MV-4-11 (cell line): Measurements from ENCODE around the gene FRMD8.
"Not testable (repeated sequence)": the region's sequence is repeated elsewhere in the genome, so short reads cannot be mapped to it uniquely, and the experiment has no call there.

Source experiments
- DNase-seq: peaks from one replicate; lab custom pipeline; 2025; lab: John Stamatoyannopoulos, UW

The FRMD8 gene

DNA sequence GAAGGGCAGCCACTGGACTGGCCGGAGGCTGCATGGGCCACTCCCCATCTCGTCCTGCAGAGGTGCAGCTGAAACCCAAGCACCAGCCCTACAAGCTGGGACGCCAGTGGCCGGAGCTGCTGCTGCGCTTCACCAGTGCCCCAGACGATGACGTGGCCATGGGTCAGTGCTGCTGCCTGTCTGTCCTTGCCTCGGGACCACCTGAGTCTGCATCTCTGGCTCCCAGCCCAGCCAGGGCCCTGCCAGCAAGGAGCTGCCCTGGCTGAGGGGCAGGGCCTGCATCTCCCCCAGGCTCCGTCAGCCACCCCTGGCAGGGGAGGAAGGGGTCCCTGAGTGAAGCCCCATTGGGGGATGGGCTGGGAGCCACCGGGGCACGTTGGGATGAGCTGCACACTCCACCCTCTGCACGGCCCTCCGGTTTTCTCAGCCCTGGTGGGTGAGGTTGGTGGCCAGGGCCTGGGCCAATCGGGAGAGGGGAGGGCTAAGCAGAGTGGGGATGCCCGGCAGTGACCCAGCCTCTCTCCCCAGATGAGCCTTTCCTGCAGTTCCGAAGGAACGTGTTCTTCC lies 7.2 kb downstream of the FRMD8 start:
- DNase-seq = no peak

DNA sequence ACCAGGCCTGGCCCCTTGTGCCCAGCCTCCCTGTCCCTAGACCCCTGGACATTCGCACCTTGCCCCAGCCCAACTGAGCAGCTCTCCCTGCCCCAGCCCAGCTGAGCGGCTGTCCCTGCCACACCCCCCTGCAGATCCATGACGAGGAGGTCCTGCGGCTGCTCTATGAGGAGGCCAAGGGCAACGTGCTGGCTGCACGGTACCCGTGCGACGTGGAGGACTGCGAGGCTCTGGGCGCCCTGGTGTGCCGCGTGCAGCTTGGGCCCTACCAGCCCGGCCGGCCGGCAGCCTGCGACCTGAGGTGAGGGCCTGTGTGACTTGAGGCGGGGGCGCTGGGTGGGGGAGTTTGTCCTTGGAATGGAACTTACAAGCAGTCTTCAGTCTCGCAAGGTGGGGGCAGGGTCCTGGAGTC lies 7.7 kb downstream of the FRMD8 start:
- no peak for DNase-seq

DNA sequence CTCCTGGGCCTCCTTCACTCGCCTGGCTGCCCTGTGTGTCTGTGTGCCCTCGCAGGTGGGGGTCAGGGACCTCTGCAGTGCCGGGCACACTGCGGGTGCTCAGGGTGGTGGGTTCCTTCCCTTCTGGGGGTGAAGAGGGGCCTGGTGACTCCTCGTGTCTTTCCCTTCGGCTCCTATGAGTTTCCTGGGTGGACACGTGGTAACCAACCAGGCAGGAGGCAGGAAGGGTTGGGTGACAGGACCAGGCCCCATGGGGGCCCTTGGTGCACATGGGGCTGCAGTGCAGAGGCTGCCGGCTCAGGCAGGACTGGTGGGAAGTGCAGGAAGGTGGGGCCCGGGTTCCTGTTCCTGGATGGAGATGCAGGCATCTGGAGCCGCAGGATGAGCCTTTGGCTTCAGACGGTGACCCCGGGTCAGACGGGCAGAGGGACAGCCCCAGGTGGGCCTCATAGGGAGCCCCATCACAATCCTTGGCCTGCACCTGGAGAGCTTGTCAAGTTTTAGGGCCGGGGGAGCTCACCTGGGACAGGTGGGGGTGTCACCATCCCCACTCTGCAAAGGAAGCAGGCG lies 9.6 kb downstream of the FRMD8 start:
- DNase-seq = no peak

DNA sequence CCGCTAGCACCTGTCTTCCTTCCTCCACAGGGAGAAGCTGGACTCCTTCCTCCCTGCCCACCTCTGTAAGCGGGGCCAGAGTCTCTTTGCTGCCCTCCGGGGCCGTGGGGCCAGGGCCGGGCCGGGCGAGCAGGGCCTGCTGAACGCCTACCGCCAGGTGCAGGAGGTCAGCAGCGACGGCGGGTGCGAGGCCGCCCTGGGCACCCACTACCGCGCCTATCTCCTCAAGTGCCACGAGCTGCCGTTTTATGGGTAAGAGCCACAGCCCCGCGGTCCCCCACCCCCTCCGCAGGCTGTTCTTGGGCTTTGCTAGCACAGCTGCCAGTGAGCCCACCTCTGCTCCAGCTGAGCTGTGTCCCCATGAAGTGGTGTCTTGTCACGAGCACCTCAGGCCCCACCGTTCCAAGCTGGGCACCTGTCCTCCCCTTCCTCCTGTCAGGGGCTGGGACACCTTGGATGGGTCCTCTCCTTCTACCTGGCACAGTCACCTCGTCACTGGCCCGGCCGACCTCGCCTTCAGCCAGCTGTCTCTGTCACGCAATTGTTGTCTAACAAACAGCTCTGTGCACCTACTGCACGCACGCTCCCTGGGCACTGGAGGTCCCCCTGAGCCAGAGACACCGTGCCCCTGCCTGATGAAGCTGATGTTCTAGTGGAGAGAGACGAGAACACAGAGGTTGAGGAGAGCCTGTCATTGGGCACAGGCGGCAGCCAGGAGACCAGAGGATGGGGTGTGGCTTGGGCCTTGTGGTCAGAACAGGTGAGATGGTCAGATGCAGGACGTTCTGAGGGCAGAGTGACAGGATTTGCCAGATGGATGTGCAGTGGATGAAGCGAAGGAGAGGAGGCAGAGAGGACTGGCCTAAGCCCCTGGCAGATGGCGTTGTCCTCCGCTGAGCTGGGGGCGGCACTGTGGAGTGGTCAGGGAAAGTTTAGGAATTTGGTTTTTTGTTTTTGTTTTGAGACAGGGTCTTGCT lies 10.6 kb downstream of the FRMD8 start:
- DNase-seq = no peak

DNA sequence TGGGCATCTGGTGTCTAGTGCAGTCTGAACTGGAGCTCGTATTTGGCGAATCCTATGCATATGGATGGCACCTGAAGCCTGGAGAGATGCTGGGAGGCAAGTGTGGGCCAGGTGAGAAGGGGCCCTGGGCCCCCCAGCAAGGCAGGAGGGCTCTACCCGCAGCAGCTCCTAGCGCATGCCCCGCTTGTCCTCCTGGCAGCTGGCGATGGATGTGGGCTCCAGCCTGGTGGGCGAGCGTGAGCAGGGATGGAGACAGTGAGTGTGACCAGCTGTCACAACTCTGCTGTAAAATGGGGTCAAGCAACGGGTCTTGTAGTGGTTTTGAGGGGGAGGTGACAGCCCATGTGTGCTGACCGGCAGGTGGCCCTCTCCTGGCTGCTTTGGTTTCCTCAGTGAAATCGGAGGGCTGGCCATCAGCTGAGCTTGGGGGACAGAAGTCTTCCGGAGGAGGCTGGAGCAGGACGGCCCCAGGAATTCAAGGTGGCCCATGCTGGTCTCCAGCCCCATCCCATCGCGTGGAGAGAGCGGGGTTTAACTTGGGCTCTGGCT lies 12.0 kb downstream of the FRMD8 start:
- DNase-seq = no peak

DNA sequence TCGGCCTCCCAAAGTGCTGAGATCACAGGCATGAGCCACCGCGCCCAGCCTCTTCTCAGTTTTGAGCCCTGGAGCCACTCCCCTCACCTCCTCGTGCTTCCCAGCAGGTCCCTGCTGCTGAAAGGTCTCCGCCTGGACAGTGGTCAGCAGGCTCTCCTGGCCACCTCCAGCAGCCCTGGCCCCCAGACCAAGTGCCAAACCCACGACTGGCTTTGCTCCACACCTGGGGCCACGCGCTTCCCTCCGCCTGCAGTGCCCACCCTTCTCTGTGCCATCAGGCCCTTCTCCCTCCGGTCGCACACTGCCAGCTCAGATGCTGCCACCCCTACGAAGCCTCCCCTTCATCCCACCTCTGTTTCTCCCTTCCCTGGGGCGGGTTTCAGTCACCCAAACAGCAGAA lies 12.8 kb downstream of the FRMD8 start:
- DNase-seq = no peak

DNA sequence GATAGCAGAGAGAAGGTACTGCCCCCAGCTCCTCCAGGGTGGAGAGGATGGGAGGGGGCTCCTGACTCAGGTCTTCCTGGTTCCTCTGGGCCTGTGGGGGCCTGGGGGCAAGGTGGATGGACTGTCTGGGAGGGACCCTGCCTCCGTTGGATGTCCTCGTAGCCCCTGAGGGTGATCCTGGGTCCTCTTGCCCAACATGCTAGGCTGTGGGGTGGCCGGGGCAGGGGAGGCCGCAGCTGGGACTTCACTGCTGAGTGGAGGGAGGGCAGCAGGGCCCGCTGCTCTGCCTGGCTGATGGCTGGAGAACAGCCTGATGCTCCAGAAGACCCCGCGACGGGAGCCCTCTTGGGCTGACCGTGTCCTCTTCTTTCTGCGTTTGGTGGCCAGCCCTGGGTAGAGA lies 13.4 kb downstream of the FRMD8 start:
- DNase-seq = no peak

DNA sequence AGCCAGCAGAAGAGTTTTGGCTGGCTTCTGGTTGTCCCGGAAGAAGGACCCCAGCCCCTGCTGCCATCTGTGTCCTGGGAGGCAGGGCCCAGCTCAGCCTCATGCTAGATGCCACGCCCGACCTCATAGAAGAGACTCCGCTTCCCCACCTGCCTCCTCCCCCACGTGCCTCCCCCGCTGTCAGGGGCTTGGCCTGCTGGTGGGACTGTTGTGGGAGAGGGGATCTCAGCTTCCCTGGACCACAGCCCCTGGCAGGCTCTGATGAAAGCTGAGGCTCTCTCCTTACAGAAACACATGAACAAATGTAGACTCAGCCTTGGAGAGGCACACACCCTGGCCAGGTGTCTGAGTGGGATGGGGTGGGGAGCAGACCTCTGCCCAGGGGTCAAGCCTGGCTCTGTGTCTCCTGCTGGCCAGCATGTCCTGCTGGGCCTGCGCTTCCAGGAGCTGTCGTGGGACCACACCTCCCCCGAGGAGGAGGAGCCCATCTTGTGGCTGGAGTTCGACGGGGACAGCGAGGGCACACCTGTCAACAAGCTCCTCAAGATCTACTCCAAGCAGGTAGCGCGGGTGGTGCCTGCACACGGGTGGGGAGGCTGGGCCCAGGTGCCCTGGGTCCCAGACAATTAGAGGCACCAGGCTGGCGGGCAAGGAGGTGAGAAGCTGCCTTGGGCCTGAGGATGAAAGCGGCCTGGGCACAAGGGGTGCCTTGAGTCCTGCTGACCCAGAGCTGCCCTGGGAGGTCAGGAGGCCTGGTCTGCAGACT lies 14.1 kb downstream of the FRMD8 start:
- no peak for DNase-seq

DNA sequence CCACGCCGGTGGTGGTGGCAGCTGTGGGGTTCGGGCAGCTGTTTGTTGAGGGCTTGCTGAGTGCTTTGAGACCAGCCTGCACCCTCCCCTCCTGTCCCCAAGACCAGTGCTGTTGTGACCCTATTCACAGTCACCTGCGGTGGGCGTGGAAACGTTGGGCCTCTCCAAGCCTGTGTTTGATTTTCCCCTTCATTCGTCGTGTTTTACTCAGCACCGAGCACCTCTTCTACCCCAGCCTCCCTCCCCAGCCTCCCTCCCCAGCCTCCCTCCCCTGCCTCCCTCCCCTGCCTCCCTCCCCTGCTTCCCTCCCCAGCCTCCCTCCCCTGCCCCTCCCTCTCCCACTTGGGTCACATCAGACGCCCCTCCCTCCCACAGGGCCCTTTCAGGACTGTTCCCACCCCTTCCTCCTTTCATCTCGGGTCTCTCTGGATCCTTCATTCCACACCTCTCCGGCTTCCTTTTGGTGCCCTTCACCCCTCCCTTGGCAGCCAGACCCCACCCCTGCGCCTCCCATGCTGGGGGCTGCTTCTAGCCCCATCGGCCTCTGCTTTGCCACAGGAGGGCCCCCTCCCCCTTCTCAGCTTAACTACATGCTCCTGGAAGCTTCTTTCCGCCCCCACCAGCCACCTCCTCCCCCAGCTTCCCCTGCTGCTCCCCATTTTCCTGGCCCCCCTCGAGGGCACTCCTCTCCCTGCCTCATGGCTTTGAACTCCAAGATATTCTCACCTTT lies 14.8 kb downstream of the FRMD8 start:
- DNase-seq = no peak

DNA sequence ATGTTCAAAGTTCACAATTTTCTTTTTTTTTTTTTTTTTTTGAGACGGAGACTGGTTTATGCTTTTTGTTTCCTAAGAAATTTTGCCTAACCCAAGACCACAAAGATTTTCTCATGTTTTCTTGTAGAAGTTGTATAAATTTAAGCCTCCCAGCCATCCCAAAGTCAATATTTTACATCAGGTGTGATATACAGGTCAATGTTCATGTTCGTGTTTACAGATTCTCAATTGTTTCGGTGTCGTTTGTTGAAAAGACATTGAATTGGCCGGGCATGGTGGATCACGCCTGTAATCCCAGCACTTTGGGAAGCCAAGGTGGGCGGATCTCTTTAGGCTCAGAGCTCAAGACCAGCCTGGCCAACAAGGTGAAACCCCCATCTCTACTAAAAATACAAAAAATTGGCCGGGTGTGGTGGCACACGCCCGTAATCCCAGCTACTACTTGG lies 15.4 kb downstream of the FRMD8 start:
- DNase-seq = no peak

DNA sequence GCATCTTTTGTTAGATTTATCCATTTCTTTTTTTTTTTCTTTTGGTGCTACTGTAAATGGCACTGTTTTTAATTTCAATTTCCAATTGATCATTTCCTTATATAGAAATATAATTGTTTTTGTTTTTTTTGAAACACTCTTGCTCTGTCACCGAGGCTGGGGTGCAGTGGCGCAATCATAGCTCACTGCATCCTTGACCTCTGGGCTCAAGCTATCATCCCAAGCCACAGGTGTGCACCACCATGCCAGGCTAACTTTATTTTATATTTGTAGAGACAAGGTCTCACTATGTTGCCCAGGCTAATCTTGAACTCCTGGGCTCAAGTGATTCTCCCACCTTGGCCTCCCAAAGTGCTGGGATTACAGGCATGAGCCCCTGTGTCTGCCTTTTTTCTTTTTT lies 16.4 kb downstream of the FRMD8 start:
- DNase-seq = no peak

DNA sequence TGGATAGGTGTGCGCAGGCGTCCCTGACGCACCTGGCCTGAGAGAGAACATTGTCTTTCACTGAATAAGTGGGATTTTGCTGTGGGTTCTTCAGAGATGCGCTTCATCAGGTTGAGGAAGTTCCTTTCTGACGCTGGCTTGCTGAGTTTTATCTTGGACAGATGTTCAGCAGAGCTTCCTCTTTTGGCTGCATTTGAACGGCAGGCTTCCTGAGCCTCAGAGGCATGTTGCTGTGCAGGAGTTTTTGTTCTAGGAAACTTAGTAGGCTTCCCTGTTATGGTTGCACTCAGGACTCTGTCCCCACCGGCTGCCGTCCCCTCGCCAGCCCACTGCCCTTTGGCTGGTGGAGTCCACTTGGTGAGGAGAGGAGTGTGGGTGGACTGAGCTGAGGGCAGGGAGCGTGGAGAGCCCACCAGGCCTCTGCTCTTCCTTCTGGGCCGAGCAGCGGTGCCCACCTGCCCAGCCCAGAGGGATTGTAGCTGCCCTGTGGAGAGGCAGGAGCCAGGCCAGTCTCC lies 17.2 kb downstream of the FRMD8 start:
- DNase-seq = peak; percentile 95

DNA sequence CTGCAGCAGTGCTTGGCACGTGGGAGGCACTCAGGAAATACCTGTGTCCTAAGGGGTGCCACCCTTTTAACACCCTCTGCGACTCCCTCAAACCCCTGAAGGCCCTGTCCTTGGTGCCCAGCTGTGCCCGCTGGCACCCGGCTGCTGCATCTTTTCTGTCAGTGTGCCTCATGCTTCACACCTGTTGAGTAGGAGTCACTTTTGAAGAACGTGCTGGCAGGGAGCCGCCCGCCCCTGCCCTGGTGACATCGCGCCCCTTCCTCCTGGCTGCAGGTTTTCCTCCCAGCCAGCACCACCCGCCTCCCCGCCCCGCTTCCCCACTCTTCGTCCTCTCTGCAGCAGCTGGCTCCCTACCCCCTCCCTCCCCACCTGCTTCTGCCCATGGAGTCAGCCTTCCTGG lies 17.8 kb downstream of the FRMD8 start:
- DNase-seq = no peak

DNA sequence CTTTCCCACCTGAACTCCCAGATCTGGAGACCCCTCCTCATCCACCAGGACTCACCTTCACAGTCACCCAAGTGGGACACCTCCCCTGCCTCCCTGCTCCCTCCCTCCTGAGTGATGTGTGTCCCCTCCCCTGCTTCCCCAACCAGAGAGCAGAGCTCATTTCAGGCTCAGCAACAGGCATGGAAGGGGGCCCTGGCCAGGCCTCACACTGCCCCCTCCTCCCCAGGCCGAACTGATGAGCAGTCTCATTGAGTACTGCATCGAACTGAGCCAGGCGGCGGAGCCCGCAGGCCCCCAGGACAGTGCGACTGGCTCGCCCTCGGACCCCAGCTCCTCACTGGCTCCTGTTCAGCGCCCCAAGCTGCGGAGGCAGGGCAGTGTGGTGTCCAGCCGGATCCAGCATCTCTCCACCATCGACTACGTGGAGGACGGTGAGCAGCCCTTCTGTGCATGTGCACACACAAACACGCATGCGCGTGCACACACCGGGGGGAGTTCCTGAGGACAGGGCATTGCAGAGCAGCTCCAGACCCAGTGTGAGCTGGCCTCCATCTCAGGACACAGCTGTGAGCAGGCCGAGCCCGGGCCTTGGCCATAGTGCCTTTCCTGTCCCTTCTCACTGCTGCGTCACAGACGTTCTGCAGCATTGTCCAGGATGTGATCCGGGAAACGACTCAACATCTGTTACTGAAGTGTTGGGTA lies 18.4 kb downstream of the FRMD8 start:
- DNase-seq = no peak

DNA sequence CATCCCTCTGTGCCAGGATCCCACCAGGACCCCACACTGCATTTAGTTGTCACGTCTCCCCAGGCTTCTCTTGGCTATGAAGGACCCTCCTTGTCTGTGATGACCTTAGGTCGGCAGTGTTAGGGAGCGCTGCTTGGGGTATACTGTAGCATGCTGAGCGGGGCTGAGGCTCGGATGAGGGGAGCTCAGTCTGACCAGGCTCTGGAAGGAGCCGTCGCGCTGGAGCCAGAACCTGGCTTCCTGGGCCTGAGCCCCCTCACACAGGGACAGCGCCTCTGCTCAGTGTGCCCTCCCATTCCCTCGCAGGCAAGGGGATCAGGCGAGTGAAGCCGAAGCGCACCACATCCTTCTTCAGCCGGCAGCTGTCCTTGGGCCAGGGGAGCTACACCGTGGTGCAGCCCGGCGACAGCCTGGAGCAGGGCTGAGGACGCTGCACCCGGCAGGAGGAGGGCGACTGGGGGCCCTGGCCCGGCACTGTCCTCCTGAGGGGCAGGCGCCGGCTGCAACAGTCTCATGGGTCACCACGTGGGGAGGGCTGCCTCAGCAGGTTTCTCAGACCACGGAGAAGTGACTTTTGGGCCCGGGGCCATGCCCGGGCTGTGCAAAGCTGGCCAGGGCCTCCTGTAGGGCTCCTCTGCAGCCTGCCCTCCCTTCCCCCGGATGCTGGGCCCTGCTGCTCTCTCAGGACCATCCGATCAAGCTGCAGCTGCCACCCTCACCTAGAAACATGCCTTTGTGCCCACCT lies 24.7 kb downstream of the FRMD8 start:
- no peak for DNase-seq

DNA sequence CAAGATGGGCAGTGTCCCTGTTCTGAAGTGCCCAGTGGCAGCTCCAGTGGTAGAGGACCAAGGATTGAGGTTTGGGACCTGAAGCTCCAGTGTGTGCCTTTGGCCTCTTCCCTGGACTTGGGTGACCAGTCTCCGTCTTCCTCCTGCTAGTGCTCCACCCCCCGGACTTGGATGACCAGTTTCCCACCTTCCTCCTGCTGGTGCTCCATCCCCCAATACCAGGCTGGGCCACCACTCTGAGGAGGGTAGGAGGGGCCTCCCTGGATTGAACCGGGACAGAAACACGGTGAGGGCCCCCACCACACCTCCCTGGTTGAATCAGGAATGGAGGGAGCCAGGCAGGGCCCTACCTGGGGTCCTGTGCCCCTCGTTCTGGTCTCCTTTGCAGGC lies 25.2 kb downstream of the FRMD8 start:
- no peak for DNase-seq

DNA sequence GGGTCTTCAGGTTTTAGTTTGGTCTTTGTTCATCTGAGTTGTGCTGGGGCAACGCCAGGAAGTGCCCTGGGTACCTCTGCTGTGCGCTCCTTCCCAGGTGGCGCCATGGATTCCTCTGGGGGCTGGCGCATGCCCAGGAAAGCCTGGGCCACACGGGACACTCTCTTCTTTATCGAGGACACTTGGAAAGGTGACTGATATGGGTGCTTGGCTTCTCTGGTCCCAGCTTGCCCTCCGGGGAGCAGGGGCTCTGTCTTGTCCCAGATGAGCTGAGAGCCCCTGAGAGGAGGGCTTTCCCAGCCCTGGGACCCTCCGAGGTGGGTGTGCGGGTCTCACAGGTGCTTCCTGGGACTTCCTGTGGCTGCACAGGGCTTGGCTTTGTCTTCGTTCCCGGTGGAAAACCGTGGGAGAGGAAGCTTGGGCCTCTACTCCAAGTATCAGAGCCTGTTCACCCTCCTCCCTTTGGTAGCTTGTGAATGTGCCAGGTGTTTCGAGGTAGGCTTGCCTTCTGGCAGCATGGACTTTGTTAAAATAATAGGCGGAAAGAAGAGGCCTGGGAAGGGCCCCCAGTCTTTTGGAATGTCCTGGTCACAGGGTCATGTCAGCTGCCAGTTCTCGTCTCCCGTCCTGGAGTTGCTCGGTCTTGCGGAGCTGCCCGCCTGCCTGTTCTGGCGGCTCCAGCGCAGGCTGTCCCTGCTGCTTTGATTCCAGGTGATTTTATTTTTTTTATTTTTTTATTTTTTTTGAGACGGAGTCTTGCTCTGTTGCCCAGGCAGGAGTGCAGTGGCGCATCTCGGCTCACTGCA lies 26.0 kb downstream of the FRMD8 start:
- DNase-seq = no peak

DNA sequence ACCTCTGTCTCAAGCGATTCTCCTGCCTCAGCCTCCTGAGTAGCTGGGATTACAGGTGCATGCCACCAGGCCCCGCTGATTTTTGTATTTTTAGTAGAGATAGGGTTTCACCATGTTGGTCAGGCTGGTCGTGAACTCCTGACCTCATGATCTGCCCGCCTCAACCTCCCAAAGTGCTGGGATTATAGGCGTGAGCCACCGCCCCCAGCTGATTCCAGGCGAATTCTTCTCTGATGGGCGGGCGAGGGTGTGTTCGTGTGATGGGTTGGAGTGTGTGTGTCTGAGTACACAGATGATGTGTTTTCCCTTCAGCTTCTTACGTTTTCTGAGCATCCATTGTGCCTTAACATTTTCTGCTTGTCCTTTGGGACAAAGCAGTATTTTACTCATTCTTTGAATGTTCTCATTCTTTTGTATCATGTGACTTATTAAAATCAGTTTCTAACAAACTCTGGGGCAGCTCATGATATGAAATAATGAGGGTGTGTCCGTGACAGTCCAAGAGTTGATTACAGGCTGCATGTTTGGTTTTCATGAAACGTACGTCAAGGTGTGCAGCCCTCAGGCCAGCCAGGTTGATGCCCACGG lies 26.7 kb downstream of the FRMD8 start:
- not testable (repeated sequence) for DNase-seq
